NB4 (cell line): ENCODE measurements around the gene CTIF.

Source experiments
- POLR2A ChIP-seq: IDR thresholded peaks from 2 replicates; pipeline ENCODE4 v1.6.1; 2011; ENCODE audit warnings: mild to moderate bottlenecking; ENCODE audit not compliant: insufficient read length; ENCODE audit errors: extremely low read depth
- TF ChIP-seq, protein P1 (sequence below): IDR thresholded peaks from one replicate; pipeline ENCODE4 v1.5.1; 2012; ENCODE audit warnings: low read depth, low read length

DNA sequence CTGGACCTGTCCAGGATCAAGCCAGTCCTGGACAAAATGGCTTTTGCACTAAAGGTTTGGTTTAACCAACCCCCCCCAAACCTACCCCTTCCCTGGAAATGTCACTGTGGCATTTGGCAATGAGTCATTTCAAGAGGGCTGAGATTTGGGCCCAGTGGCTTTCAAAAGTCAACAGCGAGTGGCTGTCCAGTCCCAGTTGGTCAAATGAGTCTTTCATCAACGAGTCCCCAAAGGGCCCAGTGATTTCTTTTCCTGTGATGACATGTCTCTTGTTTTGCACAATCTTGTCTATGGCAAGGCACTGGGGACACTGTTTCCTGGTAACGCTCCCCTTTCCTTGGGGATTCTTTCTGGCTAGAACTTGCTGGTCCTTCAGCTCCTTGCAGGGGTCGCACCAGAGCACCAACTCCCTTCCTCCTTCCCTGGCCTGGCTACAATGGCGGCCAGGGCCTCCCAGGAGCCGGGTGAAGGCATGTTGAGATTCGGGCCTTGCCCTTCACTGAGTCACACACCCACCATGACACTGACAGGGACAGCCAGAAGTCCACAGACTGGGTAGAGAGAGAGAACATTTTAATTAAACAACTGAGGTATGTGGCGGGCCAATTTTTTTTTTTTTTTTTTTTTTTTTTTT is 324.7 kb downstream of the CTIF start:
- no peak for TF ChIP-seq POLR2A
- TF ChIP-seq, protein P1, sequence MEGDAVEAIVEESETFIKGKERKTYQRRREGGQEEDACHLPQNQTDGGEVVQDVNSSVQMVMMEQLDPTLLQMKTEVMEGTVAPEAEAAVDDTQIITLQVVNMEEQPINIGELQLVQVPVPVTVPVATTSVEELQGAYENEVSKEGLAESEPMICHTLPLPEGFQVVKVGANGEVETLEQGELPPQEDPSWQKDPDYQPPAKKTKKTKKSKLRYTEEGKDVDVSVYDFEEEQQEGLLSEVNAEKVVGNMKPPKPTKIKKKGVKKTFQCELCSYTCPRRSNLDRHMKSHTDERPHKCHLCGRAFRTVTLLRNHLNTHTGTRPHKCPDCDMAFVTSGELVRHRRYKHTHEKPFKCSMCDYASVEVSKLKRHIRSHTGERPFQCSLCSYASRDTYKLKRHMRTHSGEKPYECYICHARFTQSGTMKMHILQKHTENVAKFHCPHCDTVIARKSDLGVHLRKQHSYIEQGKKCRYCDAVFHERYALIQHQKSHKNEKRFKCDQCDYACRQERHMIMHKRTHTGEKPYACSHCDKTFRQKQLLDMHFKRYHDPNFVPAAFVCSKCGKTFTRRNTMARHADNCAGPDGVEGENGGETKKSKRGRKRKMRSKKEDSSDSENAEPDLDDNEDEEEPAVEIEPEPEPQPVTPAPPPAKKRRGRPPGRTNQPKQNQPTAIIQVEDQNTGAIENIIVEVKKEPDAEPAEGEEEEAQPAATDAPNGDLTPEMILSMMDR = no peak
